Activated naive CD4-positive, alpha-beta T cell treated with anti-CD3 and anti-CD28 coated beads for 36 hours (primary cell): ENCODE results near the gene OR2Z1. TPM values are rescaled to one million over a fixed set of nuclear protein-coding genes. Genes with fewer than 3 reads are reported as not detected.

Experiments used
- CTCF ChIA-PET: fragments of 350-600 bp; sonication (Branson Sonifier 250); formaldehyde crosslinking; loops from one replicate; lab custom pipeline; 2021; ENCODE audit warnings: antibody characterized with exemption; lab: Charles Lee
- DNase-seq: peaks from one replicate; pipeline ENCODE4 v3.0.0-alpha.2; 2020
- H3K27ac Mint-ChIP-seq: one replicate; pipeline ENCODE4 v1.8.0; 2021; ENCODE audit warnings: mild to moderate bottlenecking, mixed read lengths
- H3K27me3 Mint-ChIP-seq: one replicate; pipeline ENCODE4 v1.8.0; 2021; ENCODE audit warnings: low read depth, mixed read lengths
- H3K36me3 Mint-ChIP-seq: one replicate; pipeline ENCODE4 v1.8.0; 2021; ENCODE audit warnings: low read depth, mixed read lengths
- H3K4me1 Mint-ChIP-seq: one replicate; pipeline ENCODE4 v1.8.0; 2021; ENCODE audit warnings: low read depth, mixed read lengths
- H3K4me3 Mint-ChIP-seq: one replicate; pipeline ENCODE4 v1.8.0; 2021; ENCODE audit warnings: mild to moderate bottlenecking, moderate library complexity, mixed read lengths
- H3K9me3 Mint-ChIP-seq: one replicate; pipeline ENCODE4 v1.8.0; 2021; ENCODE audit warnings: mixed read lengths
- intact Hi-C: fragments of 100-400 bp; cut with micrococcal nuclease; formaldehyde crosslinking; loops from one replicate; pipeline ENCODE4 v1.15.1; 2023
- total RNA-seq, 2 experiments: library from RNA; stranded (reverse); gene quantifications; one replicate each; pipeline ENCODE4 v1.2.3, GENCODE V29; 2021

OR2Z1 gene
- total RNA-seq: not detected

GRCh38 chr19:8721334-8721733 lies at the start of gene OR2Z1:
Gene OR2Z1 (plus strand): TSS chr19:8721634. CDS start chr19:8731029, 9,395 bp downstream.
- H3K27ac Mint-ChIP-seq: no peak within 1 kb of the TSS
- H3K4me1 Mint-ChIP-seq: no peaks in the 10 kb centered on the region
- intact Hi-C loops: no loop called here
- CTCF ChIA-PET: no interaction called here
- H3K4me3 Mint-ChIP-seq: no peak within 1 kb of the TSS
- H3K27me3 Mint-ChIP-seq: peaks cover 6% of the 10 kb centered on the region
- no peaks in the 10 kb centered on the region for H3K36me3 Mint-ChIP-seq
- peaks cover 3% of the 10 kb centered on the region for H3K9me3 Mint-ChIP-seq
- DNase-seq: no peak

- Mint-ChIP-seq H3K27me3 (no peaks in the 10 kb centered on the region), H3K36me3 (no peaks in the 10 kb centered on the region), H3K4me1 (peaks cover 12% of the 10 kb centered on the region), H3K27ac (no peak overlapping the region), H3K9me3 (no peaks in the 10 kb centered on the region), H3K4me3 (no peak overlapping the region)
- intact Hi-C loops: no loop called here
- CTCF ChIA-PET: no interaction called here
- no peak for DNase-seq
These were observed 48.0 kb upstream of the OR2Z1 start for GRCh38 chr19:8673276-8673891.

- Mint-ChIP-seq H3K27me3 (no peaks in the 10 kb centered on the region), H3K36me3 (no peaks in the 10 kb centered on the region), H3K27ac (no peak overlapping the region), H3K4me1 (peaks cover 11% of the 10 kb centered on the region), H3K4me3 (no peak overlapping the region), H3K9me3 (no peaks in the 10 kb centered on the region)
- intact Hi-C loops: no loop called here
- CTCF ChIA-PET: no interaction called here
- no peak for DNase-seq
These were observed 46.4 kb upstream of the OR2Z1 start for GRCh38 chr19:8675066-8675465.

GRCh38 chr19:8678244-8678807 lies 43.1 kb upstream of the OR2Z1 start:
- no peak for DNase-seq
- H3K36me3 Mint-ChIP-seq: no peaks in the 10 kb centered on the region
- no peaks in the 10 kb centered on the region for H3K9me3 Mint-ChIP-seq
- CTCF ChIA-PET: no interaction called here
- H3K4me1 Mint-ChIP-seq: peaks cover 6% of the 10 kb centered on the region
- H3K27ac Mint-ChIP-seq: no peak overlapping the region
- intact Hi-C loops: no loop called here
- no peaks in the 10 kb centered on the region for H3K27me3 Mint-ChIP-seq
- no peak overlapping the region for H3K4me3 Mint-ChIP-seq

- intact Hi-C loops: no loop called here
- H3K4me3 Mint-ChIP-seq: no peak overlapping the region
- CTCF ChIA-PET: interaction anchor here (1.4 kb wide), 1 partner anchor 13 kb away, joined by 4 read pairs; no protein-coding TSS in a partner anchor
- H3K4me1 Mint-ChIP-seq: no peaks in the 10 kb centered on the region
- no peak for DNase-seq
- no peak overlapping the region for H3K27ac Mint-ChIP-seq
- H3K27me3 Mint-ChIP-seq: no peaks in the 10 kb centered on the region
- H3K36me3 Mint-ChIP-seq: no peaks in the 10 kb centered on the region
- H3K9me3 Mint-ChIP-seq: no peaks in the 10 kb centered on the region
These were observed 40.6 kb upstream of the OR2Z1 start for GRCh38 chr19:8680676-8681344.

GRCh38 chr19:8681345-8682029 lies 39.9 kb upstream of the OR2Z1 start:
- intact Hi-C loops: no loop called here
- Mint-ChIP-seq H3K9me3 (no peaks in the 10 kb centered on the region), H3K4me3 (no peak overlapping the region), H3K27ac (no peak overlapping the region), H3K36me3 (no peaks in the 10 kb centered on the region), H3K27me3 (no peaks in the 10 kb centered on the region), H3K4me1 (no peaks in the 10 kb centered on the region)
- no peak for DNase-seq
- CTCF ChIA-PET: interaction anchor here (1.4 kb wide), 1 partner anchor 13 kb away, joined by 4 read pairs; no protein-coding TSS in a partner anchor

- Mint-ChIP-seq H3K27ac (no peak overlapping the region), H3K4me1 (no peaks in the 10 kb centered on the region), H3K4me3 (no peak overlapping the region), H3K9me3 (no peaks in the 10 kb centered on the region), H3K27me3 (no peaks in the 10 kb centered on the region), H3K36me3 (no peaks in the 10 kb centered on the region)
- DNase-seq: no peak
- intact Hi-C loops: no loop called here
- CTCF ChIA-PET: no interaction called here
These were observed 39.0 kb upstream of the OR2Z1 start for GRCh38 chr19:8682472-8682871.

- CTCF ChIA-PET: no interaction called here
- no peaks in the 10 kb centered on the region for H3K36me3 Mint-ChIP-seq
- H3K4me1 Mint-ChIP-seq: no peaks in the 10 kb centered on the region
- H3K4me3 Mint-ChIP-seq: no peak overlapping the region
- no peaks in the 10 kb centered on the region for H3K9me3 Mint-ChIP-seq
- intact Hi-C loops: no loop called here
- H3K27me3 Mint-ChIP-seq: no peaks in the 10 kb centered on the region
- no peak overlapping the region for H3K27ac Mint-ChIP-seq
- DNase-seq: no peak
These were observed 38.5 kb upstream of the OR2Z1 start for GRCh38 chr19:8682931-8683330.

- intact Hi-C loops: no loop called here
- Mint-ChIP-seq H3K9me3 (no peaks in the 10 kb centered on the region), H3K27ac (no peak overlapping the region), H3K36me3 (no peaks in the 10 kb centered on the region), H3K27me3 (no peaks in the 10 kb centered on the region), H3K4me1 (no peaks in the 10 kb centered on the region), H3K4me3 (no peak overlapping the region)
- DNase-seq: no peak
- CTCF ChIA-PET: no interaction called here
These were observed 37.2 kb upstream of the OR2Z1 start for GRCh38 chr19:8684001-8684902.

- H3K36me3 Mint-ChIP-seq: no peaks in the 10 kb centered on the region
- no peaks in the 10 kb centered on the region for H3K4me1 Mint-ChIP-seq
- no peaks in the 10 kb centered on the region for H3K27me3 Mint-ChIP-seq
- H3K9me3 Mint-ChIP-seq: no peaks in the 10 kb centered on the region
- no peak overlapping the region for H3K27ac Mint-ChIP-seq
- no peak for DNase-seq
- no peak overlapping the region for H3K4me3 Mint-ChIP-seq
- CTCF ChIA-PET: interaction anchor here (0.7 to 1.5 kb wide), 3 partner anchors 12 to 696 kb away, joined by 3 to 4 read pairs (median 3); partner anchors contain the start of gene ACTL9
- intact Hi-C loops: no loop called here
These were observed 34.9 kb upstream of the OR2Z1 start for GRCh38 chr19:8686549-8686948.

GRCh38 chr19:8688930-8689329 lies 32.5 kb upstream of the OR2Z1 start:
- no peak for DNase-seq
- H3K4me1 Mint-ChIP-seq: no peaks in the 10 kb centered on the region
- H3K9me3 Mint-ChIP-seq: no peaks in the 10 kb centered on the region
- H3K27me3 Mint-ChIP-seq: no peaks in the 10 kb centered on the region
- H3K36me3 Mint-ChIP-seq: no peaks in the 10 kb centered on the region
- H3K27ac Mint-ChIP-seq: no peak overlapping the region
- CTCF ChIA-PET: no interaction called here
- intact Hi-C loops: no loop called here
- H3K4me3 Mint-ChIP-seq: no peak overlapping the region
